ENCODE data around the gene RANBP1. TPM values are rescaled to one million over a fixed set of nuclear protein-coding genes. Genes with fewer than 3 reads are reported as not detected.

Gene RANBP1
- total RNA-seq, 1 donor from 2014 or later = 239 TPM

DNA sequence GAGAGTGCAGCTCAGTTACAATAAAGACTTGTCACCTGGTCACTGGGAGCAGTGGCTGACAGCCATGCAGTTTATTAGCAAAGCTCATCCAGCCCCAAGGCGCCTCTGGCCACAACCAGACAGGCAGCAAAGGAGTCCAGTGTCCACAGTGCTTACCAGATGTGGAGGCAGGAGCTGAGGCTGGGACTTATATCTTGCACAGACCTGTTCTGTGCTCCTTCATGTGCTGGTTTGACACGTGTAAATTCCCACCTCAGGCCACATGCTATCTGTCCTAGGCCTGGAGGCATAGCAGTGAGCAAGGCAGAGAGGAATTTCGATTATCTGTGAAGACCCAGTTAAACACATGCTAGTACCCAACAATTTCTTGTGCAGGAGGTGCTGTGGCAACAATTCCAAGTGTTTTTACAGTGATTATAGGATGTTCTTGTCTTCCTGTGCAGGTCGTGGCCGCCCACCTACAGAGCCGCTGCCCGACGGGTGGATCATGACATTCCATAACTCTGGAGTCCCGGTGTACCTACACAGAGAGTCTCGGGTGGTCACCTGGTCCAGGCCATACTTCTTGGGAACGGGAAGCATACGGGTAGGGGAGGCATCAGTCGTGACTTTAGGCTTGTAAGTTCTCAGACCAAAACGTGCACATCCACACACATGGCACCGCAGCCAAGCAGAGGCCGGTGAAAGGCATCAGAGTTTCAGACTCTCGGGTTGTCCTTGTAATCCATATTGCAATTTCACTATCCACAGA is 26.5 kb upstream of the RANBP1 start:
- no peak for DNase-seq

DNA sequence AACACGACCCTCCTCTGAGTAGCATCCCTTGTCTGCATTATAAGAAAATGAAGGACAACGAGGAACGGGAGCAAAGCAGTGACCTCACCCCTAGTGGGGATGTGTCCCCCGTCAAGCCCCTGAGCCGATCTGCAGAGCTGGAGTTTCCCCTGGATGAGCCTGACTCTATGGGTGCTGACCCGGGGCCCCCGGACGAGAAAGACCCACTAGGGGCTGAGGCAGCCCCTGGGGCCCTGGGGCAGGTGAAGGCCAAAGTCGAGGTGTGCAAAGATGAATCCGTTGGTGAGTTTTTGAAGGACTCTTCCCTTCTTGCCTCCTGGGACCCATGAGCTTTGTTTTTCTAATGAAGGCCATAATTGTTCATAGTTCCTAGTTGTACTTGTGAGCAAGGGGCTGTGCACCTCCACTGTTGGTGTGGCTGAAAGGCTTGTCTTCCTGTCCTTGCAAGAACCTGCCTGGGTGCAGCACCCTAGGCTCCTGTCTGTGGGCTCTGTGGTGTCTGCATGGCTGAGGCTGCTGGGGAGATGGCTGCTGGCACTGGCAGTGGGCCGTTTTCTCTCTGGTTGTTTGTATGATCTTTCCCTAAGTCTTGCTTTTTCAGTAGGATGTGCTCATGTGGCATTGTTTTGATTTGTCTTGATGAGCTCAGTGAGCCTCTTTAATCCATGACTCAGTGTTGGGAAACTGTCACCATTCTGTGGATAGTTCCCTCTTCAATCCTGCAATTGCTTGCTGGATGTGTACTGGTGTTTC is 25.8 kb upstream of the RANBP1 start:
- no peak for DNase-seq

DNA sequence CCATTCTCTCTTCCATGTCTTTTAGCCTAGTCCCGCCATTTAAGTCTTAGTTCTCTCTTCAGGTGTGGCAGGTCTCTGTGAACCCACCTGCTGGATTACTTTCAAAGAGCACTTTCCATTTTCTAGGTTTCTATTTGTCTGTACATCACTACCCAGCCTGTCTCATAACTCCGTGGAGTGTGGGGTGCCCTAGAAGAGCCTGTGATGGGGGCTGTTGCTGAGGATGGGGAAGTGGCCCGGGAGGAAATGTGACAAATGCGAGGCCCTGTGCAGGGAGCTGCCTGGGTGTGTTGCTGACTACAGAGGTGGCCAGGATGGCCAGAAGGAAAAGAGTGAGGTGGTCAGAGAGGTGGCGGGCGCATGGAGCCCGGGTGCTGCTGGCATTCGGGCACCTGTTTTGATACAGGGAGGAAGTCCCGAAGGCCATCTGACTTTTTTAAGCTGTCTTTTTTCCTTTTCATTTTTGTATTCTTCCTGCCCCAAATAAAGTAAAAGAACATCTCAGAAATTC is 25.1 kb upstream of the RANBP1 start:
- no peak for DNase-seq

DNA sequence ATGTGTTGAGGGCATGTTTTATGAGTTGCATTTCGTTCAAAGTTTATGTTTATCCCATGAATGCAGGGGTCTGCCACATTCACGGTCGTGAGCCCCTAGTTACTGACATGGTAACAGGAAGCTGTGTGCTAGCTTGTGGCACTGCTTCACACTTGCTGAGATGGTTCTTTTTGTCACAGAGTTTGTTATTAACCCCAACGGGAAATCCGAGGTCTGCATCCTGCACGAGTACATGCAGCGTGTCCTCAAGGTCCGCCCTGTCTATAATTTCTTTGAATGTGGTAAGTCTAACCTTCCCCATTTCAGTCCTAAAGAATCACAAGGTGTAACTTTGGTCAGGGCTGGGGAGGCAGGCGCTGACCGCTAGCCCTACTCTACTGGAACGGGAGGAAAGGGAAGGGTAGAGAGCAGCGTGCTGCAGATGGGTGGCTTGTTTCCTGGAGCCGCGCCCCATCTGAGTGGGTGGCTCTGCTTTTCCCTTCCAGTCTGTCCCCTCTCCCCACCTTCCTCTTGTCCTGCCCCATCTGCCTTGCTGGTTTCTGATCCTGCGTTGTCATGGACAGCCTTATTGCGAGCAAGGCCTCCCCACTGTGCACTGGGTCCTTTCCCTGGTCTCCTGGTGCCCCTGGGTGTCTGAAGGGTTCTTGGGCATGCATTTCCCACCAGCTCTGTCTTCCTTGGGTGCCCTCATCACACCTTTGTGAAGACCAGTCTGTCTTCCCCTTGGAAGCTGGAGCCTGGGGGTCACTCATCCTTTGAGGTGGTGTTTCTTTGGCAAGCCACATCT is 24.0 kb upstream of the RANBP1 start:
- no peak for DNase-seq

DNA sequence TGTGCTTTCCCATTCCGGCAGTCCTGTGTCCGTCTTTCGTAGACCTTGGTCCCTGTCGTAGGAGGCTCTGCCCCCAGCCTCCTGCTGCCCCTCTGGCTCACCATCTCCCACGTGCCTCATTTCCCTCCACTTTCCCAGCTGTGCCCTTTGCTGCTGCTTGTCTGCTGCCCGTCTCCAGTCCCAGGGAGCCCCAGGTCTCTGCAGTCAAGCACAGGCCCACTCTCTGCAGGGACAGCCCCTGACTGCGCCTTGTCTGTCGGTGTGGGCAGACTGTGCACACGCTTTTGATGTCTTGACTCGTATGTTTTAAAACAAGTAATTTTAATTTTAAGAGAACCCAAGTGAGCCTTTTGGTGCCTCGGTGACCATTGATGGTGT is 23.4 kb upstream of the RANBP1 start:
- no peak for DNase-seq

DNA sequence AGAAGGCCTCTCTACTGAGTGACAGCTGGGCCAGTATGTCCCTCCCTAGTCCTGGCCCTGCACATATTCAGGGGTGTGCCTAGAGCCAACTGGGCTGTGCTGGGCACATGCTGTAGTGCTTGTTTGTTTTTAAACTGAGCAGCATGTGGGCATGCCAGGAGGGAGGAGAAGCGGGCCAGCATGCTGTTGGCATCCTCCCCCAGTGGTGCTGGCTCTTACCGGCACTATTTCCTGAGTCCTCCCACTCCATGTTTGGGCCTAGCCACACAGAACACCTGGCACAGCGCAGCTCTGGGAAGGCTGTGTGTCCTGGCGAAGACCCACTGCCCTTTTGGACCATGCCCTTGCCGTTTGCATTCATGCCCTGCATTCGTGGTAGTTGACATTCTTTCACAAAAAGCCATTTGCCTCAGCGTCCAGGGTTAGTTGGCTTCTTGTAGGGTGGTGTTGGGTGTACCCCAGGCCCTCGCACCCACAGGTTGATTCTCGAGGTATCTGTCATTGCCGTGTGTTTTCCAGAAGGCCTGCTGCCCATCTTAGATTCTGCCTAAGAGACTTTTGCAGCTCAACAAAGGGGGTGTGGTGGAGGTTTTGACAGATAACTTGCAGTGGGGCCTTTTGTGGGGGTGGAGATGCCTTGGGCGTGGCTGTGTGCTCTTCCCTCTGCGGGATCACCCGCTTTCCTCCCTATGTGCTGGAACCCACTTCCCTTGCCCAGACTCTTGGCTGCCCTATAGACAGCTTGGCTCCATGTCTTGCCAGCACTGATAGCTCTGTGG is 22.3 kb upstream of the RANBP1 start:
- no peak for DNase-seq

DNA sequence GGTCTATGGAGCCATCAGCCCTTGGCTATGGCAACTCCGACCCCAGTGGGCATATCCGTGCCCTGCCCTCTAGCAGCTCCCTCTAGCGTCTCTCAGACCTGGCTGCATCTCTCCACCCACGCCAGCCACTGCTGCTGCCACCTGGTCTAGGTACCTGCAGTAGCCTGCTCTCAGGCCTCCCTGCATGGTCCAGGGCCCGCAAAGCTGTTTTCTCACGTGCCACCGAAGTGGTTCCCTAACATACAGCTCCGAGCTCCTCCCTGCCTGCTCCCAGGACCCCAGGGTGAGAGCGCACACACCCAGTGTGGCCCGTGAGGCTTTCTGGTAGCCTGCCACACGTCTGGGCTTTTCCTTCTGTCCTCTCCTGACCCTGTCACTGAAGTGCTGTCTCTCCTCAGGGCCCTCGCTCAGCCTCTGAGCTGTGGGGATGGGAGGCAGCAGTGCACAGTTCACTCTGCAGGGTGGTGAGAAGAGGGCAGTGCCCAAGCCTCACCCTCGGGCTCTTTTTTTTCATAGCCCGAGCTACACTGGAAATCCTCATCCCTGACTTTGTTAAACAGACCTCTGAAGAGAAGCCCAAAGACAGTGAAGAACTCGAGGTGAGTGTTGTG is 21.6 kb upstream of the RANBP1 start:
- DNase-seq = no peak

DNA sequence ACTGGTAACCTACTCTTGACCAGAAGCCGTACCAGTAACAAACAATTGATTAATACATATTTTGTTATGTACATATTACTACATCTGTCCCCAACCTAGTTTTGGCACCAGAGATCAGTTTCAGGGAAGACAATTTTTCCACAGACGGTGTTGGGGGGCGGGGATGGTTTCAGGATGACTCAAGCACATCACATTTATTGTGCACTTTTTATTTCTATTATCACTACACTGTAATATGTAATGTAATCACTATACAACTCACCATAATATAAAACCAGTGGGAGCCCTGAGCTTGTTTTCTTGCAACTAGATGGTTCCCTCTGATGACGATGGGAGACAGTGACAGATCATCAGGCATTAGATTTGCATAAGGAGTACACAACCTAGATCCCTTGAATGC is 20.4 kb upstream of the RANBP1 start:
- DNase-seq = no peak

DNA sequence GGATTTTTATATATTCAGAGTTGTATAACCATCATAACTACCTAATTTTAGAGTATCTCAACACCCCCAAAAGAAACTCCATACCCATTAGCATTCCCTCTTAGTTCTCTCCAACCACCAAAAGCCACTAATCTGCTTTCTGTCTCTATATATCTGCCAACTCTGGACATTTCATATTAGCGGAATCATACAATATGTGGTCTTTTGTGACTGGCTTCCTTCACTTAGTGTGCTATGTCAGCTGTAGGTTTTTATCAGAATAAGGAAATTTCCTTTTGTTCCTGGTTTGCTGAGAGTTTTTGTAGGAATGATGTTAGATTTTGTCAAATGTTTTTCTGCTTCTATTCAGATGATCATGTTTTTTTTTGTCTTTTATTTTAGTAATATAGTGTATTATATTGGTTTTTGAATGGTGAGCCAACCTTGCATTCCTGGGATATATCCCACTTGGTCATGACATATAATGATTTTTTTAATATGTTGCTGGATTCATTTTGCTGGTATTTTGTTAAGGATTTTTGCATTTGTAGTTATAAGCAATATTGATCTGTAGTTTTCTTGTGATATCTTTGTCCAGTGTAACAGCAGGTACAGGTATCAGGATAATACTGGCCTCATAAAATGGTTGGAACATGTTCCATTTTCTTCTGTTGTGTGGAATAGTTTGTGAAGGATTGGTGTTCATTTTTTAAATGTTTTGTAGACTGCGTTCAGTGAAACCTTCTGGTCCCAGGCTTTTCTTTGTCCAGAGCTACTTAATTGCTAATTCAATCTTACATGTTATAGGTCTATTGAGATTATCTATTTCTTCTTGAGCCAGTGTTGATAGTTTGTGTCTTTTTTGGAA is 19.1 kb upstream of the RANBP1 start:
- no peak for DNase-seq

DNA sequence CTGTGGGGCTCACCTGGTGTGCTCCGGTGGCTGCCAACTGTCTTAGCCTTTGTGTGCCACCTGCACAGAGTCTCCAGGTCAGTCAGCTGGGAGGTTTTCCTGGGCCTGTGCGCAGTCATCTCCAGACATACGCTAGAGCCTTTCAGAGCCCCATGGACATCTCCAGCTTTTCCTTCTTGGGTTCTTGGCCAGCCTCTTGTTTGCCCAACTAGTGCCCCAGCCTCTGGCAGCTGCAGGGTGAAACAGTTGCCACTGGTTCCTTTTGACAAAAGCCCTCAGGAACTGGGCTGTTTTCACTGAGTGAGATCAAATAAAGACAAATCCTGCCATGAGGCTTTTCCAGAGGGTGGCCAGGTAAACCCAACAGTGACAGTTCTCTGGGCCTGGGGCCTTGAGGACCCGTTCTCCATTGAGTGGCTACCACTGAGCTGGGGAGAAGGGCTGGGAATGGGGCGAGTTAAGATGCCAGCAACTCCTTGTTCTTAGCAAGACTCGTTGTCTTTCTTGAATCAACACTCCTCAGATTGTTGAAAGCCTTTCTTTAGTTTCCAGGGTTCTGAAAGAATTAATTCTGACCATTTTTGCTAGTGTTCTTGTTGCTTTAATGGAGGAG is 16.7 kb upstream of the RANBP1 start:
- DNase-seq = no peak

DNA sequence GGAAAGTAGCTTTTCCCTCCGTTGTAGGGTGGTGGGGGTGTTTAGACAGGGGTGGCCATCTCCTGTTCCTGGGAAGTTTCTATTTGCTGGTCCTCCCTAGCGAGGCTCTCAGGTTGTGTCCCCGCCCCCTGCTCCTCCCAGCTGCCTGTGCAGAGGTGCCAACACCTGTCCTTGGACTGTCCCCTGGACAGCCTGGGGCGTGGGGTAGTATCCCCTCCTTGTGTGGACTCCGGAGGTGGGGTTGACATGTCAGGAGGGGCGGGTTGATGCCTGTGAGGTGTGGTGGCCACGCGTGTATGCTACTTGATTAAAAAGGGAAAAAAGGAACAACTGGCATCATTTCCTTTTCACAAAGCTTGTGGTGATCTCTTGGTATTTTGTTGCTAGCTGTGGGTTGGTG is 14.3 kb upstream of the RANBP1 start:
- DNase-seq = no peak

DNA sequence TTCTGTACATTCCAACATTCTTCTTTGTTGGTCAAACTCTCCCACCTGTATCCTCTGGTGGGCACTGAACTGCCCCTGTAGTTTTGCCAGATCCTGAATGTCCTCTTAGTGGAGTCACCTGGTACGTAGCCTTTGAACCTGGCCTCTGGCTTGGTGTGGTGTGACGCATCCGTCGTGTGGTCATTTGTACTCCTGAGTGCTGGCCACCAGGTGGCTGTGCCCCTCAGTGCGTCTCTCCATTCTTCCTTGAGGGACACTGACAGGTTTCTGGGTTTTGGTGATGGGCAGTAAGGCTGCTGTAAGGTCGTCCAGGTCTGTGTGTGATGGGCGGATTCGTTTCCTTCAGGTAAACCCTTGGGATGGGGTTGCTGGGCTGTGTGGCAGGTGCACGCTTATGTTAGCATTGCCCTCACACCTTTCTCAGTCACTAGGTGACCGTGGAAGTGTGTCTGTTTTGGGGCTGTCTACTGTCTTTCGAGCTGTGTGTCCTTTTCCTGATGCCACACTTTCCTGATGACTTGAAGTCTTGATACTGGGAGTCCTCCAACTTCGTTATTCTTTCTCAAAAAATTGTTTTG is 13.6 kb upstream of the RANBP1 start:
- no peak for DNase-seq

DNA sequence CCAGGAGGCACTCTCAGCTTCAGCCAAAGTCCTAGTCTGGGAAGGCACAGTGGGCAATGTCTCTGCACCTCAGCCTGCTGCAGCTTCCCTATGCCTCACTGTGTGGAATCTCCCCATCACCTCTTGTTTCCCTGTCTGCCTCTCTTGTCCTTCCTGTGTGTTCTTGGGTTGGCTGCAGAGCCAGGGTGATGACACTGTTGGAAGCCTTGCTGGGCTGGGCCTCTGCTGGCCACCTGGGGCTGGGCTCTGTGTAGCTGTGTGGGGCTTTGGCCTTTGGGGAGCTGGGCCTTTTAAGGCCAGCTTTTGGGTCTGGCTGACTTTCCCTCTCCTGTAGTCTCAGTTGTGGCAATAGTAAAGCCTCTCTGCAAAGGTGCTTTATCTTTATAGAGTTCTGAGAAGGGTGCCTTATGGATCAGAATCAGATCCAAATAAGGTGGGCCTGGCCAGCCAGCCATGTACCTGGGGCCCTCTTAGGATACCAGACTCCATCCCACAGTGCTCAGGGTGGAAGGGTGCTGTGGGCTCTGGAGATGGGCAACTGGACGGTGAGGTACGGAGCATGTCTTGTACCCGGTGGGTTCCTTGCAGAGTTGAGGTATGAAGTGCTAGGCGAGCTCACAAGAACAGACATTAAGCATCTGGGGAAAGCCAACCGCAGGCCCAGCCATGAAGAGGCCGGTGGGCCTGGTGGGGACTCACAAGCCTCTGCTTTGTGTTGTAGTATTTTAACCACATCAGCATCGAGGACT is 10.3 kb upstream of the RANBP1 start:
- no peak for DNase-seq

DNA sequence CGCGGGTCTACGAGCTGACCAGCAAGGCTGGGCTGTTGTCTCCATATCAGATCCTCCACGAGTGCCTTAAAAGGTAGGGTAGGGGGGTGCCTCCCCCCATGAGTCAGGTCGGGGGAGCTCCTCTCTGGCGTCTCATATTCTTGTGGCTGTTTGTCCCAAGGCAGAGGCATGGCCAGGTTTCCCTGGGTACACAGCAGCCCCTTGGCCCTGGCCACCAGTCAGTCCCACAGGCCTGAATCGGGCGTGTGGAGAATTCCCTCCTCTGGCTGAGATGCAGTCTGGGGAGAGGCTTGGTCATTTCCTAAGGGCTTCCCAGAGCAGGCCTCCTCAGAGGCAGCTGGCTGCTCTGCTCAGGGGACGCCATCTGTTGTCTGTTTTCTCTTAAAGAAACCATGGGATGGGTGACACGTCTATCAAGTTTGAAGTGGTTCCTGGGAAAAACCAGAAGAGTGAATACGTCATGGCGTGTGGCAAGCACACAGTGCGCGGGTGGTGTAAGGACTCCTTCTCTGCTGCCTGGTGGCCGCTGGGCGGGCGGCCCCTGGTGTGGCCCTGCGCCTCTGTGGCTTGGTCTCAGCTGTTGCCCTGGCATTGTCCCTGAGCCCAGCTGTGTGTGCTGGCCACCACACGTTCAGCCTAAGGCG is 9.6 kb upstream of the RANBP1 start:
- DNase-seq = no peak

DNA sequence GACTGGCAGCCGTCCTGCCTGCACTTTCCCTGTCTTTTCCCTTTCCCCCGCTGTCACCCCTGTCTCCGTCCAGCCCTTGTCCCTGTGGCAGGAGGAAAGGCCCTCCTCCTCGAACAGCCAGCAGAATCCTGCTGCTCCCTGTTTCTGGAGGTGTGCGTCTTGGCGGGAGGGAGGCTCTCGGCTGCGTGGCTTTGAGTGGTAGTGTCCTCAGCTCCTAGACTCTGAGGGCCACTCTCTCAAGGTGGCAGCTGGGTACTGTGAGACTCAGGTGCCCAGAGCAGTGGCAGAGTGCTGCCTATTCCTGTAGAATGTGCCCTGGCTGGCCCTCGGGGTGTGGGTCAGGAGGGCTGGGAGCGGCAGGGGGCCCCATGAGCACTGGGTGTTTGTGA is 9.1 kb upstream of the RANBP1 start:
- no peak for DNase-seq

DNA sequence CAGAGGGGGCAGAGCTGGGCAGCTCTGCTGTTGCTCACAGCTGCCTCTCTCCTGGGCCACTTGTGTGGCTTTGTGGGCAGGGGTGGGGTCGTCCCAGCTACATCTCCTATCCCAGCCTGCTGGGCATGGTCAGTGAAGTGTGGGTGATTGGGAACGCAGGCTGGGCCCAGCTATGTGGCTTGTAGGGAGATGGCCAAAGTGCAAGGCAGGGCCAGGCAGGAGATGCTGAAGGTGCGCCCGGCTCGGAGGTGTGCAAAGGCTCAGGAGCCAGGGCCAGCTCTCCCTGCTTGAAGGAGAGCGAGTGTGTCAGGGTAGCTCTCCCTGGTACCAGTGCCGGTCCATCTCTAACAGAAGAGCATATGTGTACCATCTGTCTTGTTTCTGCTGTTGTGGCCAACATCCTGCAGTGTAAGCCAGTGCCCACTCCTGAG is 8.4 kb upstream of the RANBP1 start:
- DNase-seq = no peak

DNA sequence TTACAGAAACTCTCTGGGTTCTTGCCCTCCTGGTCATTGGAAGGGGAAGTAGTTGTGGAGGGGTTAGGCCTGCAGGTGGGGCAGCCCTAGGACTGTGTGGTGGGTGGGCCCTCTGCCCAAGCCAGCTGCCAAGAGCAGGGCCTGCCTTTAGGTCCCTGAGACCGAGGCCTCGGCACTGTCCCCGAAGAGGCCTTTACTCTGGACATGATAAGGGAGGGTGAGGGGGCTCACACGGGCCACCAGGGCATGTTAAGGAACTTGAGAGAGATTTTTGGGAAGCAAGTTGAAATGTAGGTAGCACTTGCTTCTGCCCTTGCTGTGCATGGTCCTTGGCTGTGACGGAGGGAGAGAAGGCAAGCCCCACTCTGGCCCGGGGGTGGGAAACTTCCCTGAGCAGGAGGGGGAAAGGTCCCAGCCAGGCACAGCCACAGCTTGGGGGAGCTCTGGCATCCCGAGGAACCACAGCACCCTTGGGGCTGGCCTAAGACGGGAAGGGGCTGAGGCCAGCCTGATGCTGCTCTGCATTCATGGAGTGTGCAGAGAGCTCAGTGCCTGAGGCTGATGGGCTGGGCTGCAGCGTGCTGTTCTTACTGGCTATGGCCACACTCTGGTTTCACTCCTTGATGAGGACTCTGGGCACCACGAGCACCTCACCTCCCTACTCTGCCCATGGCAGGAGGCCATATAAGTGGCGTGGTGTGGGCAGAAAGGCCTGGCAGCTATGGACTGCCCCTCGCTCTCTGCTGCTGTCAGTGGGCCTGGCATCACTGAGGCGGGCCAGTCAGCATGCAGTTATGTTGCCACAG is 7.8 kb upstream of the RANBP1 start:
- DNase-seq = no peak

DNA sequence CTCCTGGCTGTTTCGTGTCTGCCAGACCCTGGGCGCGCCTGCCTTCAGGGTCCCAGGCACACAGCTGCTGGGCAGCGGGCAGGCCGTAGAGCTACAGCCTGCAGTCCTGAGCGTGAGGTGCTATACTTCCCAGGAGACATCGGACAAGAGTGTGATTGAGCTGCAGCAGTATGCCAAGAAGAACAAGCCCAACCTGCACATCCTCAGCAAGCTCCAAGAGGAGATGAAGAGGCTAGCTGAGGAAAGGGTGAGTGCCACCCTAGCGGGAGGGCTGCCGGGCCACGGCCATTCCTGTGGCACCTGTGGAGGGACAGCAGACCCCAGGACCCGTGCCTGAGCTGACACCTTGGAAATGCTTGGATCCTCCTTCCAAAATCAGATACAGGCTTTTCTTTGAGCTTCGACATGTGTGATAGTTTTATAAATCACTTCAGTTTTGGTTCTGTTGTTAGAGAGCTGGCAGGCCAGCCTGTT is 7.1 kb upstream of the RANBP1 start:
- DNase-seq = no peak

Measured in dermis blood vessel endothelial cell (primary cell).